GM18499 (cell line): ENCODE data around the gene SLAMF9.

ENCODE experiments used
- ATAC-seq: cut with Tn5 transposase; IDR thresholded peaks from one replicate; pipeline ENCODE4 v1.9.1; 2021; ENCODE audit warnings: moderate number of reproducible peaks; ENCODE audit not compliant: insufficient read depth, unreplicated experiment

The SLAMF9 gene

GRCh38 chr1:159977364-159978106, 23.5 kb upstream of the SLAMF9 start:
- no peak for ATAC-seq

- ATAC-seq: no peak
Measured at GRCh38 chr1:159974350-159974965, 20.4 kb upstream of the SLAMF9 start.

- ATAC-seq: no peak
Measured at GRCh38 chr1:159973350-159973940, 19.4 kb upstream of the SLAMF9 start.

GRCh38 chr1:159972443-159973205, 18.6 kb upstream of the SLAMF9 start:
- no peak for ATAC-seq

GRCh38 chr1:159970932-159971342, 16.9 kb upstream of the SLAMF9 start:
- no peak for ATAC-seq

GRCh38 chr1:159968901-159969300, 14.9 kb upstream of the SLAMF9 start:
- ATAC-seq: no peak

- no peak for ATAC-seq
Measured at GRCh38 chr1:159965263-159965662, 11.2 kb upstream of the SLAMF9 start.

GRCh38 chr1:159964144-159964543, 10.1 kb upstream of the SLAMF9 start:
- ATAC-seq: no peak

- ATAC-seq: no peak
Measured at GRCh38 chr1:159962176-159962575, 8.1 kb upstream of the SLAMF9 start.

- ATAC-seq: no peak
Measured at GRCh38 chr1:159961636-159962035, 7.6 kb upstream of the SLAMF9 start.

- no peak for ATAC-seq
Measured at GRCh38 chr1:159960721-159961381, 6.8 kb upstream of the SLAMF9 start.

GRCh38 chr1:159959451-159959850, 5.4 kb upstream of the SLAMF9 start:
- no peak for ATAC-seq

- no peak for ATAC-seq
Measured at GRCh38 chr1:159958719-159959380, 4.8 kb upstream of the SLAMF9 start.

- no peak for ATAC-seq
Measured at GRCh38 chr1:159957824-159958268, 3.8 kb upstream of the SLAMF9 start.

- no peak for ATAC-seq
Measured at GRCh38 chr1:159955456-159955855, 1.4 kb upstream of the SLAMF9 start.

GRCh38 chr1:159952932-159953331, 1.1 kb downstream of the SLAMF9 start:
- no peak for ATAC-seq

GRCh38 chr1:159951551-159951950, 2.5 kb downstream of the SLAMF9 start:
- ATAC-seq: no peak

GRCh38 chr1:159951016-159951415, 3.0 kb downstream of the SLAMF9 start:
- ATAC-seq: no peak

GRCh38 chr1:159949981-159950381, 4.1 kb downstream of the SLAMF9 start:
- no peak for ATAC-seq

GRCh38 chr1:159949123-159949522, 4.9 kb downstream of the SLAMF9 start:
- no peak for ATAC-seq
